Mucosa of descending colon (tissue), 3 donors: ENCODE data around the gene NXPH2. TPM values are rescaled to one million over a fixed set of nuclear protein-coding genes. Genes with fewer than 3 reads are reported as not detected.

Experiments
- ATAC-seq: fragments of 200-7000 bp; cut with Tn5 transposase; one replicate; pipeline ENCODE4 v1.9.1; 2020; ENCODE audit warnings: mild to moderate bottlenecking, moderate library complexity
- DNase-seq, 3 donors: peaks; one replicate each; pipeline ENCODE4 v3.0.0-alpha.2; 2020
- H3K36me3 ChIP-seq: fragments of 200-600 bp; one replicate; pipeline ENCODE4 v1.8.0; 2021; ENCODE audit warnings: low read depth, mild to moderate bottlenecking
- H3K4me1 ChIP-seq: fragments of 200-600 bp; one replicate; pipeline ENCODE4 v1.8.0; 2021; ENCODE audit warnings: low read depth, mild to moderate bottlenecking
- H3K4me3 ChIP-seq: fragments of 200-600 bp; one replicate; pipeline ENCODE4 v1.8.0; 2021; ENCODE audit warnings: mild to moderate bottlenecking
- H3K9me3 ChIP-seq: fragments of 200-600 bp; one replicate; pipeline ENCODE4 v1.8.0; 2021; ENCODE audit warnings: mild to moderate bottlenecking
- CTCF ChIP-seq: fragments of 200-600 bp; IDR thresholded peaks from one replicate; pipeline ENCODE4 v1.8.0; 2022; ENCODE audit warnings: antibody characterized with exemption, mild to moderate bottlenecking
- intact Hi-C, 2 donors: fragments of 100-400 bp; cut with DNase I in 1 of 2; cut with micrococcal nuclease in 1 of 2; formaldehyde crosslinking; loops; one replicate each; pipeline versions ENCODE4 v1.11.0 to v1.11.1; 2022; cut with DNase I, micrococcal nuclease
- total RNA-seq, 3 donors: library from RNA; stranded (reverse); fragmentation: NEBNext Ultra II Directional in 2 of 3; extraction: Animal tissue kit (Norgen Biotek cat#: 25700) in 2 of 3; gene quantifications; one replicate each; pipeline versions ENCODE4 v1.2.1 to v1.2.4, GENCODE V29; 2021 to 2023
- donor health status: DM: no; HTN: no; CAD: no; lungs with moderate emphysema.
- donor health status: DM: no; HTN: no; CAD: no.
- donor health status: DM: no; HTN: yes; CAD: no.

The NXPH2 gene
- total RNA-seq, 3 donors from 2014 or later, result 0.38 TPM; not detected in 2

- peaks cover 7% of the 10 kb centered on the region for H3K4me1 ChIP-seq
- no peaks in the 10 kb centered on the region for H3K9me3 ChIP-seq
- no peak for TF ChIP-seq CTCF
- no peak for DNase-seq
- H3K4me3 ChIP-seq, result no peak overlapping the region
- no peaks in the 10 kb centered on the region for H3K36me3 ChIP-seq
- intact Hi-C loops, result loop anchor here in 1 of 2 donors (5.0 kb wide), 1 partner anchor 875 kb away; no protein-coding TSS in a partner anchor
- no peak for ATAC-seq
These were observed 2.2 kb upstream of the NXPH2 start for GRCh38 chr2:138782383-138782782.

GRCh38 chr2:138780908-138781307 lies 718 bp upstream of the NXPH2 start:
- Histone ChIP-seq H3K36me3 (no peaks in the 10 kb centered on the region), H3K4me1 (peaks cover 7% of the 10 kb centered on the region), H3K4me3 (no peak overlapping the region), H3K9me3 (no peaks in the 10 kb centered on the region)
- DNase-seq, result no peak
- no peak for TF ChIP-seq CTCF
- ATAC-seq, result no peak
- intact Hi-C loops, result loop anchor here in 1 of 2 donors (5.0 kb wide), 1 partner anchor 874 kb away; no protein-coding TSS in a partner anchor

- DNase-seq, result no peak
- no peaks in the 10 kb centered on the region for H3K9me3 ChIP-seq
- ATAC-seq, result no peak
- intact Hi-C loops, result loop anchor here in 1 of 2 donors (5.0 kb wide), 1 partner anchor 873 kb away; no protein-coding TSS in a partner anchor
- H3K4me3 ChIP-seq, result no peak overlapping the region
- no peak for TF ChIP-seq CTCF
- no peaks in the 10 kb centered on the region for H3K36me3 ChIP-seq
- H3K4me1 ChIP-seq, result peaks cover 7% of the 10 kb centered on the region
These were observed 273 bp upstream of the NXPH2 start for GRCh38 chr2:138780446-138780880.

GRCh38 chr2:138779406-138779780 lies 797 bp downstream of the NXPH2 start:
- Histone ChIP-seq H3K36me3 (no peaks in the 10 kb centered on the region), H3K4me1 (peaks cover 7% of the 10 kb centered on the region), H3K4me3 (no peak overlapping the region), H3K9me3 (no peaks in the 10 kb centered on the region)
- intact Hi-C loops, result no loop called here
- no peak for TF ChIP-seq CTCF
- no peak for DNase-seq
- no peak for ATAC-seq

GRCh38 chr2:138777996-138778395 lies 2.2 kb downstream of the NXPH2 start:
- intact Hi-C loops, result no loop called here
- ATAC-seq (no peak), DNase-seq (no peak)
- peaks cover 7% of the 10 kb centered on the region for H3K4me1 ChIP-seq
- no peaks in the 10 kb centered on the region for H3K9me3 ChIP-seq
- no peak for TF ChIP-seq CTCF
- H3K4me3 ChIP-seq, result no peak overlapping the region
- no peaks in the 10 kb centered on the region for H3K36me3 ChIP-seq

- ATAC-seq (no peak), DNase-seq (no peak)
- Histone ChIP-seq H3K4me3 (no peak overlapping the region), H3K4me1 (peaks cover 7% of the 10 kb centered on the region), H3K9me3 (no peaks in the 10 kb centered on the region), H3K36me3 (no peaks in the 10 kb centered on the region)
- no peak for TF ChIP-seq CTCF
- intact Hi-C loops, result no loop called here
These were observed 4.5 kb downstream of the NXPH2 start for GRCh38 chr2:138775736-138776135.
